GM21423 (cell line): ENCODE results near the gene RAB24.

Experiments used
- ATAC-seq: cut with Tn5 transposase; IDR thresholded peaks from one replicate; pipeline ENCODE4 v1.9.1; 2021; ENCODE audit warnings: mild to moderate bottlenecking, moderate library complexity; ENCODE audit not compliant: unreplicated experiment

RAB24 gene

GRCh38 chr5:177333420-177334154, 30.1 kb upstream of the RAB24 start:
- no peak for ATAC-seq

- ATAC-seq = no peak
Observed at GRCh38 chr5:177332896-177333260, 29.4 kb upstream of the RAB24 start.

- ATAC-seq = no peak
Observed at GRCh38 chr5:177332031-177332895, 28.7 kb upstream of the RAB24 start.

- ATAC-seq = no peak
Observed at GRCh38 chr5:177330991-177331842, 27.7 kb upstream of the RAB24 start.

- no peak for ATAC-seq
Observed at GRCh38 chr5:177329883-177330282, 26.4 kb upstream of the RAB24 start.

GRCh38 chr5:177328545-177329231, 25.2 kb upstream of the RAB24 start:
- ATAC-seq = no peak

GRCh38 chr5:177327539-177328522, 24.3 kb upstream of the RAB24 start:
- ATAC-seq = no peak

GRCh38 chr5:177325868-177326381, 22.4 kb upstream of the RAB24 start:
- ATAC-seq = no peak

GRCh38 chr5:177320879-177321278, 17.4 kb upstream of the RAB24 start:
- ATAC-seq = no peak

GRCh38 chr5:177319913-177320588, 16.5 kb upstream of the RAB24 start:
- ATAC-seq = no peak

- no peak for ATAC-seq
Observed at GRCh38 chr5:177317959-177318377, 14.4 kb upstream of the RAB24 start.

GRCh38 chr5:177316005-177316404, 12.5 kb upstream of the RAB24 start:
- ATAC-seq = no peak

- no peak for ATAC-seq
Observed at GRCh38 chr5:177315411-177315810, 11.9 kb upstream of the RAB24 start.

- no peak for ATAC-seq
Observed at GRCh38 chr5:177314376-177315342, 11.1 kb upstream of the RAB24 start.

GRCh38 chr5:177313561-177314259, 10.2 kb upstream of the RAB24 start:
- no peak for ATAC-seq

GRCh38 chr5:177312649-177313181, 9.2 kb upstream of the RAB24 start:
- peak; percentile 24 for ATAC-seq
